Keratinocyte (primary cell): Measurements from ENCODE around the gene GRK5. TPM values are rescaled to one million over a fixed set of nuclear protein-coding genes. Genes with fewer than 3 reads are reported as not detected.
A peak's percentile ranks its signal among the peaks of the same experiment; 100 is the strongest.

Experiments used
- DNase-seq: peaks from one replicate; pipeline ENCODE4 v3.0.0-alpha.2; 2011; ENCODE audit warnings: low read depth, missing footprints, low spot score
- FAIRE-seq: peaks from 2 replicates; lab custom pipeline; 2011; peaks lifted over from hg19 to GRCh38; lab: Jason Lieb, UNC
- H2AFZ ChIP-seq: 2 replicates; pipeline ENCODE4 v1.6.0; 2012; ENCODE audit warnings: low read length, control low read depth, inconsistent platforms; ENCODE audit not compliant: control insufficient read depth
- H3K27ac ChIP-seq: 2 replicates; pipeline ENCODE4 v1.5.1; 2011; ENCODE audit warnings: low read length; ENCODE audit not compliant: control insufficient read depth, insufficient read depth
- H3K27me3 ChIP-seq: 3 replicates; pipeline ENCODE4 v1.6.0; 2011; ENCODE audit warnings: low read length; ENCODE audit not compliant: control insufficient read depth, insufficient read depth; ENCODE audit errors: extremely low read depth
- H3K36me3 ChIP-seq, 2 experiments: 2 replicates in 1 of 2; 3 replicates in 1 of 2; pipeline ENCODE4 v1.5.1; 2011; ENCODE audit warnings: low read length in 2 of 2, mild to moderate bottlenecking in 1 of 2; ENCODE audit not compliant: control insufficient read depth in 2 of 2, insufficient read depth in 2 of 2; ENCODE audit errors: extremely low read depth in 1 of 2
- H3K4me1 ChIP-seq: 3 replicates; pipeline ENCODE4 v1.5.1; 2011; ENCODE audit warnings: low read length; ENCODE audit not compliant: control insufficient read depth, insufficient read depth; ENCODE audit errors: extremely low read depth
- H3K4me2 ChIP-seq: 3 replicates; pipeline ENCODE4 v1.6.0; 2011; ENCODE audit warnings: low read depth, low read length; ENCODE audit not compliant: control insufficient read depth, insufficient read depth; ENCODE audit errors: extremely low read depth
- H3K4me3 ChIP-seq, 3 experiments: fragments of 200-600 bp in 1 of 3; sonication (generic) in 1 of 3; 2 replicates in 2 of 3; 3 replicates in 1 of 3; pipeline ENCODE4 v1.5.1; 2011 to 2016; ENCODE audit warnings: low read length in 3 of 3, mild to moderate bottlenecking in 3 of 3, control low read depth in 2 of 3, inconsistent platforms in 1 of 3, low read depth in 1 of 3, mixed read lengths in 1 of 3, mixed run types in 1 of 3, moderate library complexity in 1 of 3; ENCODE audit not compliant: control insufficient read depth in 2 of 3, insufficient read depth in 2 of 3; ENCODE audit errors: extremely low read depth in 1 of 3
- H3K79me2 ChIP-seq: 2 replicates; pipeline ENCODE4 v1.6.0; 2012; ENCODE audit warnings: low read length; ENCODE audit not compliant: control insufficient read depth, insufficient read depth
- H3K9ac ChIP-seq: 3 replicates; pipeline ENCODE4 v1.6.0; 2011; ENCODE audit warnings: low read length; ENCODE audit not compliant: control insufficient read depth, insufficient read depth; ENCODE audit errors: extremely low read depth
- H3K9me1 ChIP-seq: 3 replicates; pipeline ENCODE4 v1.6.0; 2011; ENCODE audit warnings: low read length; ENCODE audit not compliant: control insufficient read depth, insufficient read depth; ENCODE audit errors: extremely low read depth
- H3K9me3 ChIP-seq: 2 replicates; pipeline ENCODE4 v1.5.1; 2012; ENCODE audit warnings: low read depth, low read length; ENCODE audit not compliant: control insufficient read depth
- H4K20me1 ChIP-seq: 3 replicates; pipeline ENCODE4 v1.6.0; 2011; ENCODE audit warnings: low read length; ENCODE audit not compliant: control insufficient read depth, insufficient read depth; ENCODE audit errors: extremely low read depth
- EZH2 ChIP-seq: IDR thresholded peaks from one replicate; pipeline ENCODE4 v1.6.1; 2012; ENCODE audit warnings: inconsistent platforms, mild to moderate bottlenecking, low read length, moderate library complexity
- dilution Hi-C: fragments of 300-500 bp; cut with MboI; formaldehyde crosslinking; loops from one replicate; pipeline ENCODE4 v1.7.0; 2020; ENCODE audit warnings: low sequenced_read_pairs; ENCODE audit not compliant: extremely low pct_ligation_motif_present
- polyA plus RNA-seq, 5 experiments: library from polyadenylated mRNA; depleted of rRNA in 3 of 5; stranded (reverse) in 3 of 5; stranded (forward) in 1 of 5; unstranded in 1 of 5; fragments of >200 nt; gene quantifications; 1 replicate in 1 of 5; 2 replicates in 3 of 5; 3 replicates in 1 of 5; pipeline versions ENCODE4 v1.2.1 to v1.2.3, GENCODE V29; 2011 to 2012; ENCODE audit warnings: missing spikeins in 2 of 5, low read depth in 1 of 5, low replicate concordance in 1 of 5
- TF ChIP-seq, protein P1 (sequence below), 3 experiments: IDR thresholded peaks in 1 of 3; conservative IDR thresholded peaks in 1 of 3; optimal IDR thresholded peaks in 1 of 3; 2 replicates in 2 of 3; 3 replicates in 1 of 3; pipeline versions ENCODE3 to v1.5.1; 2011; ENCODE audit warnings: low read length in 3 of 3, mild to moderate bottlenecking in 3 of 3, moderate library complexity in 2 of 3, control low read depth in 1 of 3, inconsistent platforms in 1 of 3; ENCODE audit not compliant: insufficient read depth in 2 of 3; ENCODE audit errors: extremely low read depth in 1 of 3

The GRK5 gene
- polyA plus RNA-seq, 1 donor (not counting 4 experiments of a cell fraction or from before 2014, with no cell fraction given) = 7.6 TPM

GRCh38 chr10:119201233-119201632 lies 6.1 kb upstream of the GRK5 start:
- no peaks in the 10 kb centered on the region for H3K9me3 ChIP-seq
- no peak overlapping the region for H3K4me3 ChIP-seq
- DNase-seq = no peak
- no peaks in the 10 kb centered on the region for H3K36me3 ChIP-seq
- peaks cover 47% of the 10 kb centered on the region for H3K4me1 ChIP-seq
- H3K79me2 ChIP-seq = no peaks in the 10 kb centered on the region
- no peak overlapping the region for H3K4me2 ChIP-seq
- no peaks in the 10 kb centered on the region for H4K20me1 ChIP-seq
- H2AFZ ChIP-seq = no peak overlapping the region
- no peak overlapping the region for H3K27ac ChIP-seq
- no peaks in the 10 kb centered on the region for H3K27me3 ChIP-seq
- TF ChIP-seq, protein P1, sequence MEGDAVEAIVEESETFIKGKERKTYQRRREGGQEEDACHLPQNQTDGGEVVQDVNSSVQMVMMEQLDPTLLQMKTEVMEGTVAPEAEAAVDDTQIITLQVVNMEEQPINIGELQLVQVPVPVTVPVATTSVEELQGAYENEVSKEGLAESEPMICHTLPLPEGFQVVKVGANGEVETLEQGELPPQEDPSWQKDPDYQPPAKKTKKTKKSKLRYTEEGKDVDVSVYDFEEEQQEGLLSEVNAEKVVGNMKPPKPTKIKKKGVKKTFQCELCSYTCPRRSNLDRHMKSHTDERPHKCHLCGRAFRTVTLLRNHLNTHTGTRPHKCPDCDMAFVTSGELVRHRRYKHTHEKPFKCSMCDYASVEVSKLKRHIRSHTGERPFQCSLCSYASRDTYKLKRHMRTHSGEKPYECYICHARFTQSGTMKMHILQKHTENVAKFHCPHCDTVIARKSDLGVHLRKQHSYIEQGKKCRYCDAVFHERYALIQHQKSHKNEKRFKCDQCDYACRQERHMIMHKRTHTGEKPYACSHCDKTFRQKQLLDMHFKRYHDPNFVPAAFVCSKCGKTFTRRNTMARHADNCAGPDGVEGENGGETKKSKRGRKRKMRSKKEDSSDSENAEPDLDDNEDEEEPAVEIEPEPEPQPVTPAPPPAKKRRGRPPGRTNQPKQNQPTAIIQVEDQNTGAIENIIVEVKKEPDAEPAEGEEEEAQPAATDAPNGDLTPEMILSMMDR (optimal IDR thresholded peaks at IDR 0.05 in 1 of 3, IDR thresholded peaks at IDR 0.05 in 1 of 3, conservative IDR thresholded peaks at IDR 0.05 in 1 of 3; ENCODE audit: extremely low read depth in 1 of 3, insufficient read depth in 2 of 3, low read length in 3 of 3) = no peak
- TF ChIP-seq EZH2 = no peak
- FAIRE-seq = no peak
- no peak overlapping the region for H3K9ac ChIP-seq
- dilution Hi-C loops = loop anchor here (25.0 kb wide), 1 partner anchor 211 kb away; no protein-coding TSS in a partner anchor
- no peaks in the 10 kb centered on the region for H3K9me1 ChIP-seq

DNA sequence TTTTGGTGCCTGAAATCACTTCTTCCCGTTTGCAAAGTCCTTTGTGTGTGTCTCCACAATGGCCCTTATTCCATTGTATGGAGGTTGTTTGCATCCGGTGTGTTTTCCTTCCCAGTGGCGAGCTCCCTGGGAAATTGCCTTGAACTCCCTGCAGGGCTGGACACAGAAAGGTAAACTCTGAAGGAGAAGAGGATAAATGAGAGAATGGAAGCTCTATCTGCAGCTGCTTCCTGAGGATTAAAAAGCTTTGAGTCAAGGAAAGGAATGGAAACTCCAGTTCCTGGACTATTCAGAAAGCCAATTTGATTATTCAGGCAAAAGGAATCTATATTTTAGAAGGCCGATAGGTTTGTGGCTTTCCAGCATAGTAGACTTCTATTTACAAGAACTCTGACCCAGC lies 4.4 kb upstream of the GRK5 start:
- Histone ChIP-seq H3K4me3 (no peak overlapping the region), H4K20me1 (no peaks in the 10 kb centered on the region), H3K27me3 (no peaks in the 10 kb centered on the region), H3K9me3 (no peaks in the 10 kb centered on the region), H3K36me3 (no peaks in the 10 kb centered on the region), H3K9me1 (no peaks in the 10 kb centered on the region), H3K4me2 (peak overlapping the region; percentile 6), H3K79me2 (peaks cover 3% of the 10 kb centered on the region), H3K27ac (no peak overlapping the region), H2AFZ (peak overlapping the region; percentile 8), H3K9ac (peak overlapping the region; percentile 14), H3K4me1 (peaks cover 40% of the 10 kb centered on the region)
- no peak for FAIRE-seq
- dilution Hi-C loops = loop anchor here (25.0 kb wide), 1 partner anchor 209 kb away; no protein-coding TSS in a partner anchor
- TF ChIP-seq, protein P1 (optimal IDR thresholded peaks at IDR 0.05 in 1 of 3, IDR thresholded peaks at IDR 0.05 in 1 of 3, conservative IDR thresholded peaks at IDR 0.05 in 1 of 3; ENCODE audit: extremely low read depth in 1 of 3, insufficient read depth in 2 of 3, low read length in 3 of 3) = no peak
- TF ChIP-seq EZH2 = no peak
- no peak for DNase-seq
